ENCODE data around the gene CRYL1.
"Not testable (repeated sequence)": the region's sequence is repeated elsewhere in the genome, so short reads cannot be mapped to it uniquely, and the experiment has no call there.

CRYL1 gene

DNA sequence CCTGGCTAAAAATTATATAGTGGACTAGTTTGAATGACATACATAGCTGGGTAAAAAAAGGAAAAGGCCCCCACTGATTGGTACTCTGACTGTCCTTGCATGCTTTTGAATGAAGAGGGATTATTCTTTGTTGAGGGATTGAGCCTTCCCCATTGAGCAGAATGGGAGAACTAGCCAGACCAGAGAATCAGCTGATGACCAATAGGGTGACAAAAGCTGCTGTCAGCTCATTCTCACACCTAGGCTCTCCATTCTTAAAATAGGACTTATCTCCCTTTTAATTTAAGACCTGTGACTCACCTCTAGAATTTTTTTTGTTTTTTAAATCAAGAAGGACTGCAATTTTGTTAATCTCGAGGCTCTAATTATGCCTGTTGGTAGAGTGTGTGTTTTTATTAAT, 79.3 kb downstream of the CRYL1 start:
- DNase-seq = no peak

DNA sequence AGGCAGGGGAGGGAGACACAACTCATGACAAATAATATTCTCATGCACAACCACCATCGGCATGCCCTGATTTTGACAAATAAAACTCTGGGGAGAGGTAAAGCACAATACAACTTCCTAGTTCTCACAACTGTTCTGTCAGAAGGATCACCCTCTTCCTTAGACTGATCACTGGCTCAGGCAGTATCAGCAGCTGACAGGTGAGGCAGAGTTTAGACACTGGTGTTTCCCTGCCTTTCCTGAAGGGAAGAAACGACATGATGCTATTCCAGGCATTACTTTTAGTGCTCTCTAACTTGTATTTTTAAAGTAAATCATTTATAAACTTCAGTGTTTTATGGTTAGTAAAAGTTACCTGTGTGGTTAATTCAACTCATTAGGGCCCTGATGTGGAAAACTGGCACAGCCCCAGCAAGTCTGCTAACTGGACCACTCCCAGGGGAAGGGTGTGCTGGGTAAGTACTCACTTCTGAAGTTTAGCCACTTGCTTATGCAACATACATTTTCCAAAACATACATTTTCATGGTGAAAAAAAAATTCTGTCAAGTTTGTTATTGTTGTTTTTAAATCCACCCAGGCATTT, 82.8 kb downstream of the CRYL1 start:
- no peak for DNase-seq

DNA sequence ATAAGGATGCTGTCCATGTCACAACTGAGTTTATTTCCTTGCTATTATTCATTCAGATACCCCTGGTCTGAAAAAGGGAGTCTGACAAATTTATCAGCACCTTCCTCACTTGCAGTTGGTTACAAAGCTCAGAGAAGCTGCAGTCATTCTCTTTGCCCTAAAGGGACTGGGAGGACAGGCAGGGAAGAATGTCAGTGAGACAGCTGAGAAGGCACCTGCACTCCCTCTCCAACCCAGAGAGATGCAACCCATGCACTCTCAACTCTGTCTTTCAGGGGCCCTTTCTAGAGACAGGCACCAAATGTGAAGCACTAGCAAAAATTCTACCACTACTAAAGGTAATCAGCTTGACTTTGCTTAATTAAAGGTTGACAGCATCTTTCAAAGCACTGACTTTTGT, 83.3 kb downstream of the CRYL1 start:
- DNase-seq = peak; percentile 68

DNA sequence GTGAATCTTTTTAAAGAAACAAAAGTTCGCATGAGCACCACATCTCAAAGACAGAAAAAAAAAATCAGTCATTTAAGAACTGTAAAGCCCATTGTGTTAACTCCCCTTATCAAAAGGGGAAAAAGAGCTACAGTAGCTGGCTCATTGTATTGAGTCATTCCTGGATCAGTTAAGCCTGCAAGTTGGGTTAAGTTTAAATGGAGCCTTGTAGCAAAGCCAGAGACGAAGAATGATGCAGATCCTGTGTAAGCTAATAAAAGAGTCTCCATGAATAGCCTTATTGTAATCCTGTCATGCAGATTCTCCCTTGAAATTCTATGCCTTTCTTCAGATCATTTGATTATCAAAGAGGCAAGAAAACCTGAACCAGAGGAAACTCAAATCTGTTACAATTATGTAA, 83.8 kb downstream of the CRYL1 start:
- DNase-seq = no peak

DNA sequence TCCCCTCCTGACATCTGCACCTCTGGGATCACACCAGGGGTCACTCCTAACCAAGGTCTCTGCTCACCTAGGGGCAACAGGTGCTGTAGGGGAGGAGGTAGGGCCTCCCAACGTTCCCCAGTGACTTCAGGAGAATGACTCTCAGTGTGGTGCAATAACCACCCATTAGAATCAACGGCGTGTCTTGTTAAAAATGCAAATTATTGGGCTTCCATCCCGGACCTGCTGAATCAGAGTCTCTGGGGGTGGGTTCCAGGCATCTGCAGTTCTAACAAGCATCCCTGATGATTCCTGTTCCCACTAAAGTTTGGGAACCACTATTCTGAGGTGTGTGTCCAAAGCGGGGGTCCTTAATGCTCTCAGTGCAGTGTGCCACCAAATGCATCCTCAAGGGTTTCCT, 84.6 kb downstream of the CRYL1 start:
- DNase-seq = no peak

DNA sequence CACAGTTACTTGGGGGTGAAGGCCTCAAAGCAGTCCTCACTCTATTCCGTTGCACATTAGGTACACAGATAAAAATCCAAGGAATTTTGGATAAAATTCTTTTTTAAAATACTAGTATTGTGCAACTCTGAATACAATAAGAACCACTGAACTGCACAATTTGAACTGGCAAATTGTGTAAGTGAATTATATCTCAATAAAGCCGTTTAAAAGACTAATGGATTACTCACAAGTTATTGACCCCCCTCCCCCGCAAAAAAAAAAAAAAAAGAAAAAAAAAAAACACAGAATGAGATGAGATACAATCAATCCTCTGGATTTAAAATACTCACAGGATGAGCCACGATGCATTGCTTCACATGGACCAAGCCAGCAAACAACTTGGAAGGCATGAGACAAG, 86.4 kb downstream of the CRYL1 start:
- no peak for DNase-seq

DNA sequence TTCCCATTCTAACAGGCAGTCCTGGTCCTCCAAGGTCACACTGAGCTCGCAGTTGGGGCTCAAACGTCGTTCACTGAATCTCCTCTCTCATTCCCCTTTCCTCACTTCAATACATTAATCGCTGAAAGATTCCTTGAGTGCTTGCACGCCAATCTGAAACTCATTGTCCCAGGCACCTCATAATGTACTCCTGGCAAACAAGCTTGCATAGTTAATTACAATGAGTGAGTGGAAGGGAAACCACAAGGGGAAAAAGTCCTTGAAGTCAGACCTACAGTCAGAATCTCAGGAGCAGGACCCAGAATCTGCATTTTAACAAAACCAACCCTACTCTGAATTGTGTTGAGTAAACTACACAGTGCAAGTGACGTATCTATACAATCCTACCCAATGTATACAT, 86.9 kb downstream of the CRYL1 start:
- DNase-seq = no peak

DNA sequence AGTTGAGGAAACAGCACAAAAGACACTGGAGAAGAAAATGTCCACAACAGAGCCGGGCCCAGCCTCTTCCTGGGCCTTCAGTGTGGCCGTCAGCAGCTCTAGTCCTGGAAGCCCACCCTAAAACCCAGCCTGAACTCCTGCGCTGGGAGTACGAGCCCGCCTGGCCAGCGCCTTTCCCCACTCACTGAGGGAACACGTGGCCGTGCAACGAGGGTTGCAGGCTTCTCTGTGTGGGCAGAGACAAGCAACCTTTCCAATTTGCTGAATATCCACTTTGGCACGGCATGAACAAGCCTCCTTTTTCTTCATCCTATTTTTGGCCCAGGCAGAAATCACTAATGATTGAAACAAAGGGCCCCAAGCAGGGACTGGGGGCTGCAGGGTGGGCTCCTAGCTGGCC, 89.2 kb downstream of the CRYL1 start:
- DNase-seq = no peak

DNA sequence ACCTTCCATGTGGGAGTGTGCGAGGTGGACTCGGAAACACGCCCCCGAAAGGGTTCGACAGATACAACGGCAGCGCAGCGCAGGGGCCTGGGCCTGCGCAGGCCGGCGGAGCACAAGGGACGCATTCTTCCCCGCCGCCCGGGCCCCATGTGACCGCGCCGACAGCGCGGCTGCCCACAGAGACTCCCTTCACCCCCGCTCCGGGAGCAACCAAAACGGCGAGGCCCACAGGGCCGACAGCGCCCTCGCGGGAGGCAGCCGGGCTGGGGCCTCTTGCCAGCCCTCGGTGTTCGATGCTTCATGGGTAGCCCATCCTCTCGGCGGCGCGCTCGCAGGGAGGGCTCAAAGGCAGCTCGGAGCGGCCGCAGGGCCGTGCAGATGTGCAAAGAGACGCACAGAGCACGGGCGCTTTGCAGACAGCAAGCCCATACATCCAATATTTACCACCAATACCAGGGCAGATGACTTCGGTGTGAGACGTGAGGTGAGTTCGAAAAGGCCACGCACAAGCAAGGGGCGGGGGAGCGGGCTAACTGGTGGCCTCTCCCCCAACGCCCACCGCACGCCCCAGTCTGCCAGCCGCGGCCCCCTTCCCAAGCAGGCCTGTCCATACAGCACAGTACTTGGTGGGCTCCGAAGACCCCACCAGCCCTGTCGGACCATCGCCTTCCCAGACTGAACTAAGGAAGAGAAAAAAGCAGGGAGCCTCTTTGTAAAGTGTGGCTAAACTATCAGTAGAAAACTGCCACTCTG, 89.9 kb downstream of the CRYL1 start:
- DNase-seq = no peak

DNA sequence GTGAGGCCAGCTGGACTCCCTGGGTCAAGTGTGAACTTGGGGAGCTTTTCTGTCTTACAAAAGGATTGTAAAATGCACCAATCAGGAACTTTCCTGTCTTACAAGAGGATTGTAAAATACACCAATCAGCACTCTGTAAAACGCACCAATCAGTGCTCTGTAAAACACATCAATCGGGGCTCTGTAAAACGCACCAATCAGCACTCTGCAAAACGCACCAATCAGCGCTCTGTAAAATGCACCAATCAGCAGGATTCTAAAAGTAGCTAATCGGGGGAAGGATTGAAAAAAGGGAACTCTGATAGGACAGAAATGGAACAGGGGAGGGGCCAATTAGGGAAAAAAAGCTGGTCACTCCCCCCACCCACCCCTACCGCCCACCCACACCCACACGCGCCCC, 91.4 kb downstream of the CRYL1 start:
- not testable (repeated sequence) for DNase-seq

DNA sequence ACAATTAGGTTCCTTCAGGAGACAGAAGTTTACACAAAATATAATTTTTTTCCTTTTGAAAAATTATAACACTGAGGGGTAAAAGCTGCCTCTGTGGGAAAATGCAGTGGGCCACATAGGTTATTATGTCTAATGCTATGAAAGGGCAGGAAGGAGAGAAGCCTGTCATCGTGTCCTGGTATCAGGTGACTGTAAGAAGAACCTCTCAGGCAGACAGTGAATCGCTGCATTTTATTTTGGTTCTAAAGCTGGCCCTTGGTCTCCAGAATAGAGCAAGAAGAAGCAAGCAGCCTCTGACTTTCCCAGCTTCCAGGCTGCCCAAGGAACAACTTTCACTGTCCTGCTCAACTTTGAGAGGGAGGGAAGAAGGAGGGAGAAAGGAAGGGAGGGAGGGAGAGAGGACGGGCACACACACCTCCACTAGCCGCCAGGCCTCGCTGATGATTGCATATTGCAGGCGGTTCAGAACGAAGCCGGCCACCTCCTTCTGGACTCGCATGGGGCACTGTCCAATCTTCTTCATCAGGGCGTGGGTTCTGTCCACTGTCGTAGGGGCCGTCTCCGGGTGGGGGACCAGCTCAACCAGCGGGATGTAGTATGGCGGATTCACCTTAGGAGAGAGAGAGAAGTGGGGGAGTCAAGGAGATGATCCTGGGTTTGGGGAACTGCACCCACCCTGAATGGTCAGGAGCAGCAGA, 93.8 kb downstream of the CRYL1 start:
- DNase-seq = no peak

DNA sequence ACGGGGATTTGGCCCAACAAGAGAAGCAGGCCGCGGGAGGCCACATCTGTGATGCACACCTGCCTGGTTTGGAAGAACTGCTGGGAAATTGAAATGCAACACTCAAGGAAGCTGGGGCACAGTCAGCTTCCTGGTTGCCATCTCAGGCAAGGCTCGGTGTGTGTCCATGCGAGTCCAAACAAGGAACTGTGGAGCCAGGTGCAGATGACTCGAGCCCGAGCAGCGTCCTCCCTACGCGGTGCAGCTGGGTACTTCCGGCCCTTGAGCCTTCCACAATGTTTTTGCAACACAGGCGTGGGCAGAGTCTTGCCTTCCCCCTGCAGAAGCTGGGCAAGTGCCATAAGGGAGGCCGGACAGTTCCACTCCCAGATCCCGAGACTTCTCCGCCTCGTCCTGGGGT, 94.6 kb downstream of the CRYL1 start:
- no peak for DNase-seq

DNA sequence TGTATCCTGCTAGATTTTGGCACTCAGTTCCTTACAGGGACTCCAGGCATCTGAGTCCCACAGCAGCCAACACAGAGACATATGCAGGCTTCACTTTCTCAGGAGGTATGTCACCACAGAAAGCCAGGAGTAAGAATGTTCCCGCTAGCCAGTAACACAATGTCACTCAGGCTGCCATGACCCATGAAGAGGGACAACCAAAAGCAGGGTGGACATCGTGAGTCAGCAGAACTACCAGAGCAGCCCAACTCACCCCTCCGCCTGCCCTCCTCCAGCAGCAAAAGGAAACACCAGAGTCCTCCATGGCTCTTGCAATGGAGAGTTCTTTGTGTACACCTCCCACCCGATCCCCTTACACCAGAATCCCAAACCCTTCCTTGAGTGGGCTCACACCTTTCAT, 95.4 kb downstream of the CRYL1 start:
- no peak for DNase-seq

DNA sequence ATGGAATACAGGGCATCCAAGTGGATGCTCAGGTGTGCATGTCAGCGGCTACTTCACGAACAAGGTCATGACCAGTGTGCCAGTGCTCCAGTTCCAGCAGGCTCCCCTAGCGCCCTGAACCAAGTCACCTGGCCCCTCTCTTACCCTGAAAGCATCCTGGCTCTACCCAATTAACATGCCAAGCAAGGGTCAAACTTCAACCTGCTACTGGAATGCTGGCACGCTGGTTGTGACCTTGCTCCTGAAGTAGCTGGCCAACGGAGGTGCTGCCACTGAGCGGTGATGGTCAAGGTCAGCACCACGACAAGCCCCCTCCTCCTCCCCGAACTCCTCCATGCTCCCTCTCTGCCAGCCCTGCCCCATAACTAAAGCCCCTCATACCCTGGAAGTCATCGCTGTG, 96.0 kb downstream of the CRYL1 start:
- no peak for DNase-seq

DNA sequence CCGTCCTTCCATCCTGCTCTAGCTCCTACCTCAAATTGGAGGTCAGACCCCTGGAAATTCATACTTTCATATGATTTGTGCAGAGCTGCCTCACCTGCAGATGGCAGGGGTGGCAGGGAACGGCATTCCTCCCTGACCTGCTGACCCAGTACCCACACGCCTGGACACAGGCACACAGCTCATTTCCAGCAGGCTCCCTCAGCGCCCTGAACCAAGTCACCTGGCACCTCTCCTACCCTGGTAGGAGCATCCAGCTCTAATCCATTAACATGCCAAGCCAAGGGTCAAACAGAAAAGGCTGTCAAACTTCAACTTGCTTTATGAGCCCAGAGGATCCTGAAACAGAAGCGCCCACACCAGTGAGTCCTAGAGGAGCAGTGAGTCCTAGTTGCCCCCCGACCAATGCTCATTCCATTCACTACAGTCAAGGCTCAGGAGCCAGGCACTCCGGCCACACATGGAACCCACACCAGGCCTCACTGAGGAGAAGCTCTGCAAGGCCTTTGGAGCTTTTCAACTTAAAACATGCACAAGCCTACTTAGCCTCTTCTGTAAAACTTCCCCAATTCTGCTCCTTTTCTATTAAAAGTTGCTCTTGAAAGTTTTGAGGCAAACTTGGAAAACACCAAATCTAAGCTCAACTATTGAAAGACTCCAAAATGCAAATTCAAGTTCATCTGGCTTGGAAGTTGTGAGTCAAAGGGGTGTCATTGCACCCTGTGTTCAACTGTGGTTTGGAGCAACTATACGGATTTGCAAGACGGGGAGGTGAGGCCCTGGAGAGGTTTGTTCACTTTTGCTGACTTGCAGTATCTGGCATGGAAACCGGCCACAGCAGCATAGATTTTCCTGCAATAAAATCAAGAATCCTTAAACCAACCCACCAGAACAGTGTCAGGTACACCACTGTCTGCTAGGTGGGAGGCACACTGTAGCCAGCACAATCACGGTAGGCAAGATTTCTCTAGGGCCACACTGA, 96.7 kb downstream of the CRYL1 start:
- no peak for DNase-seq

DNA sequence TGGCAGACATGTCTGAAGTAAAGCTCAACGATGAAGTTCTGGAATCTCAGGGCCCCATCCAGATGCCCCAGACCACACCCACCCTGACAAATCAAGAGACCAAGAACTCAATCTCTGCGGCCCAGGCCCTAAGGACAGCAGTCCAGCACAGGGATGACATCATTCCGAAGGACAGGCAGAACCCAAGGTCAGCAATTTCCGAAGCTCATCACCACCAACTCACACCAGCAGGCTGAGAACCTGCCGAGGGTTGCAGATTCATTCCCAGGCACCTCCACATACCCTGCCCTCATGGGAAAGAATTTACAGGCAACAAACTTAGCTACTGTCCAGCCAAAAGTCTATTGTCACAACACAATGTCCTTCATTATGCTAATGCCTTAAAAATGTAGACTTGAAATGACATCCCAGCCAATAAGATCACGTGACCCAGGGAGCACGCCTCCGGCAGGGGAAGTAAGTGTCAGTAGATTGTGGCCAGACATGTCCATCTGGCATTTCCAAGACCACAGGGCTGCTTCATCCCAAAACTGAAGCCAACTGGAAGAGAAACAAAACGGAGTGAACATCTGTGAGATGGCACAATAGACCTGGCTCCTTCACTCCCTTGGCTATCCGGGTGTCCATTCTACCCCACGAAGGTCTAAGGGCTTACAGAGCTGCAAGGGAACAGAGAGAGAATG, 98.8 kb downstream of the CRYL1 start:
- DNase-seq = peak; percentile 85

DNA sequence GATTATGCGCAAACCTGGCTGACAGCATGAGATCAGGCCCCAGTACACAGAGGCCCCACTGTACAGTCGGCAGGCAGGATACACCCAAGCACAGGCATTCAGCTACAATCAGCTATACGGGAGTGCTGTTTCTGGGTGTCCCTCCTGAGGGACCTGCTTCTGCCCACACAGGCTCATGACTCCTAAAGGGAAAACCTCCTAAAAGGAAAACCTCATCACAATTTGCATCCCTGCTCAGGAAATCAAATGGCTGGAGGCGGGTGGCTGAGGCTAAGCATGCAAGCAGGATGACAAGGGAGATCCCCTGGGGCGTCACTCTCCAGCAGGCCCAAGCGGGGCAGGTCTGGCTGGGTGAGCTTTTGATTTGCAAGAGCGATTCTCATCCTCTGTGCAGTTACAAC, 99.8 kb downstream of the CRYL1 start:
- DNase-seq = peak; percentile 93

DNA sequence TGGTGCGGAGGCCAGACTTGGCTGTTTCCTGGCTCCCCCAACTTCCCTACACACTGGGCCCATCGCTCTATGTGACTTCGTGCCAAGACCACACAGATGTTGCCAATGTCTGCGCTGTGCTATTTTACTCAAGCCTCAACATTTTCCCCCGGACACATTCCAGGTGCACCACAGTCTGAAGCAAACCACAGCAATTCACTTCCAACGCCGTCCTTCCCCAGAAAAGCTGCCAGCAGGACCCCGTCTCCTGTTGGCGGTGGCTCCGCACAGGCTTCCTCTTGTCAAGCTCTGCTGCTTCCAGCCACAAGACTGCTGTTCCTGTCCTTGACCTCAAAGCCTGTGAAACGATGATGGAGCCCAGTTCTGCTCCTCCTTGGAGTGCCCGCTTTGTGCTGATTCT, 100.7 kb downstream of the CRYL1 start:
- no peak for DNase-seq

DNA sequence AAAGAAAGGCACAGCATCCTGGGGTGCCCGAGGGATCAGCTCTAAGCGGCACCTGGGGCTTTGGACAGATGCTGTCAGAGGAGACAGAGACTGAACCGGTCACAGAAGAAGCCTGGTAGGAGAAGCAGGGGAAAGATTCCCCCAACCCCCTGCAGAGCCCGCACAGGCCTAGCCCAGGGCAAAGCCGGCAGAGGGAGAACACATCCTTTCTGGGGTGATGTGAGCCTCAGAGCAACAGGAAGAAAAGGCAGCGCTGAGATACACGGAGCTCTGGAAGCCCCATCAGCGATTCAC, 101.2 kb downstream of the CRYL1 start:
- DNase-seq = no peak

DNA sequence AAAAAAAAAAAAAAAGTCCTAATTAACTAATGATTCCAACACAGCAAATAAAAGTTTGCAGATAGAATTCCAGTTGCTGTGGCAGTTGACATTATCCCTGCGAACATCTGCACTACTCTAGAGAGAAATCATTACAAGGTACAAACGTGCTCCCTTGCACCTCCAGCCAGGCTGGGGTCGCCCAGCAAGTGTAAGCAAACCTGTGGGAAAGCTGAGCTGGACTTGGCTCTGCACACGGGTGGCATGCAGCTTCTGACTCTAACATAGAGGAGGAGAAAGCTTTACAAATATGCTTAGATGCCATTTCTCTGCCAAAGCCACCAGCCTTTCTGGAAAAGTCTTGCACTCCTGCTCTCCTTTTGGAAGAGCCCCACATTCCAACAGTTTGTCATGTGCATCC, 103.3 kb downstream of the CRYL1 start:
- no peak for DNase-seq

DNA sequence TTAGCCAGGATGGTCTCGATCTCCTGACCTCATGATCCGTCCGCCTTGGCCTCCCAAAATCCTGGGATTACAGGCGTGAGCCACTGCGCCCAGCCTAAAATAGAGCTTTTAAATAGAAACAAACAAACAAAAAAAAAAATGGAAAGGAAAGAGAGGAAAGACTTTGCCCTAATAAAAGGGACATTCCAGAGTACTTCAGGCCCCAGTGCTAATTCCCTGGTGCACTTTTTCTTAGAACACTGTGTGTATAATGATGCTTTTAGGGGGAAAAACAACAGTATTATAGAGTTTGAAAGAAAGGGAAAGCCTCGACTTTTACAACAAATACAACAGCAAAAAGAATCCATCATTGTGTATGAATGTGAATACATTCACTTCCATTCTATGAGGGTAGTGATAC, 104.7 kb downstream of the CRYL1 start:
- DNase-seq = no peak

DNA sequence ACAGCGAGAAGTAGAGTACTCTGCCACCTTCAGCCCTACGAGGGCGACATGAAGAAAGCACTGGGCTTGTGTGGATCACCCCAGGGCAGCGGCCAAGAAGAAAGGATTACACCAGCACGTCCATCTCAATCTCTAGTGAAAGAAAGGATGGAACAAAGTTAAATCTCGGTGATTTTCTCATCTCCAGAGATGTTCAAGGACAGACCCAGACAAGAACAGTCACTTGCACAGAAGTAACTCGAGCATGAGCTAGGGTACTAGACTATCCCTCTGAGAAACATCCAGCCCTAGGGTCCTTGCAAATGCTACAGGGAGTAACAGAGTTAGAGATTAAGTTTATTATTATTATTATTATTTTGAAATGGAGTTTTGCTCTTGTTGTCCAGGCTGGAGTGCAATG, 106.7 kb downstream of the CRYL1 start:
- no peak for DNase-seq

DNA sequence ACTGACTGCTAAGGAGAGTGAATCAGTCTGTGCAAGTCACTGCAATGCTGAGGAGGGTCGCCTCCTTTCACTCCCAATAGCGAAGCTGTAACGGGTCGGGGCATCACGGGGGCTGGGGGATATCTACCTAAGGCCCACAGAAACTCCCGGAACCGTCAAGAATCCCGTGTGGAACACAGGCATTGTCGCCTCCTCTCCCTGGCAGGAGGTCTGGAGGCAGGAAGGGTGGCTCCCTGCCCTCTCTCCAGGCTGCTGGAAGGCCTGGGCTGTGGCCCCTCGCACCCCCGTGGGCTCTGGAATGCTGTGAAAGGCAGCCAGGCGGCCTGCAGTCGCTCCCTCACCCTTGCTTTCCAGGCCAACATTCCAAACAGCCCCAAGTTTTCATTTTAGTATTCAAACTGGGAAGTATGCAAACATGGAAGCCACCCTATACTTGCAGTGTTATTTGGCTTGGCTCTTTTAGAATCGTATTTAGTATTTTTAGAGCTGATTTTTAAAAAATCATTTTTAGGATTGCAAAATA, 109.4 kb downstream of the CRYL1 start:
- DNase-seq = peak; percentile 51
